ENCODE results near the gene NSUN3. TPM values are rescaled to one million over a fixed set of nuclear protein-coding genes. Genes with fewer than 3 reads are reported as not detected.

Gene NSUN3
- total RNA-seq, 2 experiments from 2014 or later, result 11.9 to 15.5 TPM

GRCh38 chr3:94064243-94064860 is 1.5 kb downstream of the NSUN3 start:
- H3K9me3 Mint-ChIP-seq, result peaks cover 2% of the 10 kb centered on the region
- H3K27ac Mint-ChIP-seq, result peak overlapping the region; percentile 99
- POLR2A ChIA-PET, result no interaction called here
- intact Hi-C loops (cut with micrococcal nuclease), result no loop called here
- no peaks in the 10 kb centered on the region for H3K27me3 Mint-ChIP-seq
- DNase-seq, result no peak
- CTCF ChIA-PET, result interaction anchor here (3.9 to 11.1 kb wide), 2 partner anchors 28 to 63 kb away, joined by 14 to 99 read pairs; no protein-coding TSS in a partner anchor
- peaks cover 56% of the 10 kb centered on the region for H3K4me1 Mint-ChIP-seq (ENCODE audit: low read depth)
- H3K4me3 Mint-ChIP-seq, result peak overlapping the region; percentile 96
- ATAC-seq, result no peak
- H3K36me3 Mint-ChIP-seq (ENCODE audit: low read depth), result peaks cover 36% of the 10 kb centered on the region
- TF ChIP-seq CTCF (IDR thresholded peaks at IDR 0.05), result no peak

GRCh38 chr3:94065122-94065521 is 2.3 kb downstream of the NSUN3 start:
- no peak for TF ChIP-seq CTCF (IDR thresholded peaks at IDR 0.05)
- H3K4me3 Mint-ChIP-seq, result peak overlapping the region; percentile 1
- DNase-seq, result no peak
- peaks cover 2% of the 10 kb centered on the region for H3K9me3 Mint-ChIP-seq
- no peak for ATAC-seq
- intact Hi-C loops (cut with micrococcal nuclease), result no loop called here
- peaks cover 34% of the 10 kb centered on the region for H3K36me3 Mint-ChIP-seq (ENCODE audit: low read depth)
- CTCF ChIA-PET, result interaction anchor here (3.9 to 11.1 kb wide), 2 partner anchors 29 to 64 kb away, joined by 14 to 99 read pairs; no protein-coding TSS in a partner anchor
- no peak overlapping the region for H3K27ac Mint-ChIP-seq
- H3K27me3 Mint-ChIP-seq, result no peaks in the 10 kb centered on the region
- H3K4me1 Mint-ChIP-seq (ENCODE audit: low read depth), result peaks cover 58% of the 10 kb centered on the region
- POLR2A ChIA-PET, result no interaction called here

- CTCF ChIA-PET, result interaction anchor here (0.9 to 11.1 kb wide), 4 partner anchors 10 to 79 kb away, joined by 3 to 99 read pairs (median 8); no protein-coding TSS in a partner anchor
- peaks cover 60% of the 10 kb centered on the region for H3K4me1 Mint-ChIP-seq (ENCODE audit: low read depth)
- H3K27ac Mint-ChIP-seq, result peak overlapping the region; percentile 4
- no peak for TF ChIP-seq CTCF (IDR thresholded peaks at IDR 0.05)
- POLR2A ChIA-PET, result interaction anchor here (0.7 kb wide), 1 partner anchor 71 kb away, joined by 3 read pairs; no protein-coding TSS in a partner anchor
- H3K36me3 Mint-ChIP-seq (ENCODE audit: low read depth), result peaks cover 27% of the 10 kb centered on the region
- ATAC-seq, result no peak
- intact Hi-C loops (cut with micrococcal nuclease), result no loop called here
- H3K9me3 Mint-ChIP-seq, result peaks cover 2% of the 10 kb centered on the region
- DNase-seq, result no peak
- H3K4me3 Mint-ChIP-seq, result no peak overlapping the region
- H3K27me3 Mint-ChIP-seq, result no peaks in the 10 kb centered on the region
These were observed 3.1 kb downstream of the NSUN3 start for GRCh38 chr3:94065819-94066480.

- Mint-ChIP-seq H3K4me1 (ENCODE audit: low read depth) (peaks cover 64% of the 10 kb centered on the region), H3K4me3 (no peak overlapping the region), H3K27me3 (no peaks in the 10 kb centered on the region), H3K36me3 (ENCODE audit: low read depth) (peaks cover 30% of the 10 kb centered on the region), H3K9me3 (peaks cover 2% of the 10 kb centered on the region), H3K27ac (peak overlapping the region; percentile 13)
- intact Hi-C loops (cut with micrococcal nuclease), result no loop called here
- ChIA-PET POLR2A (interaction anchor here (0.7 kb wide), 1 partner anchor 72 kb away, joined by 3 read pairs; no protein-coding TSS in a partner anchor), CTCF (interaction anchor here (0.9 to 11.1 kb wide), 5 partner anchors 11 to 79 kb away, joined by 3 to 99 read pairs (median 3); no protein-coding TSS in a partner anchor)
- DNase-seq (no peak), ATAC-seq (no peak)
- no peak for TF ChIP-seq CTCF (IDR thresholded peaks at IDR 0.05)
These were observed 3.9 kb downstream of the NSUN3 start for GRCh38 chr3:94066506-94067500.

Measured in activated CD8-positive, alpha-beta T cell treated with anti-CD3 and anti-CD28 coated beads for 36 hours (primary cell).